HG02759 (cell line): ENCODE results near the gene SF3B2.

Experiments
- ATAC-seq: cut with Tn5 transposase; IDR thresholded peaks from one replicate; pipeline ENCODE4 v1.9.1; 2021; ENCODE audit warnings: mild to moderate bottlenecking, moderate library complexity; ENCODE audit not compliant: unreplicated experiment

Gene SF3B2

GRCh38 chr11:66048547-66049323 lies 3.4 kb upstream of the SF3B2 start, which contains the start of gene GAL3ST3:
Gene GAL3ST3 (minus strand): TSS chr11:66049161. CDS start chr11:66045415, 3,746 bp downstream.
- no peak for ATAC-seq

- no peak for ATAC-seq
These were observed 1.5 kb upstream of the SF3B2 start for GRCh38 chr11:66050581-66051231.

GRCh38 chr11:66051371-66051765 lies 796 bp upstream of the SF3B2 start:
- ATAC-seq: no peak

- ATAC-seq: no peak
These were observed 459 bp downstream of the SF3B2 start for GRCh38 chr11:66052664-66052982.

GRCh38 chr11:66055021-66055420 lies 2.9 kb downstream of the SF3B2 start:
- ATAC-seq: no peak

- ATAC-seq: no peak
These were observed 4.3 kb downstream of the SF3B2 start for GRCh38 chr11:66056501-66056900.

GRCh38 chr11:66059966-66060680 lies 8.0 kb downstream of the SF3B2 start:
- no peak for ATAC-seq

- no peak for ATAC-seq
These were observed 9.1 kb downstream of the SF3B2 start for GRCh38 chr11:66061268-66061667.

- no peak for ATAC-seq
These were observed 10.2 kb downstream of the SF3B2 start for GRCh38 chr11:66062408-66062807.

GRCh38 chr11:66063900-66064299 lies 11.7 kb downstream of the SF3B2 start:
- ATAC-seq: no peak

GRCh38 chr11:66064571-66064970 lies 12.4 kb downstream of the SF3B2 start:
- no peak for ATAC-seq

- ATAC-seq: no peak
These were observed 14.6 kb downstream of the SF3B2 start for GRCh38 chr11:66066751-66067150.

- no peak for ATAC-seq
These were observed 15.5 kb downstream of the SF3B2 start for GRCh38 chr11:66067640-66068039.

- ATAC-seq: no peak
These were observed 16.1 kb downstream of the SF3B2 start for GRCh38 chr11:66068154-66068821.

- peak; percentile 10 for ATAC-seq
These were observed 17.0 kb downstream of the SF3B2 start for GRCh38 chr11:66068923-66069714.

- ATAC-seq: peak; percentile 74
These were observed 17.8 kb downstream of the SF3B2 start, which contains the start of gene PACS1 for GRCh38 chr11:66069715-66070603. Gene PACS1 (plus strand): TSS chr11:66070272. CDS start chr11:66070487, 215 bp downstream.

GRCh38 chr11:66070604-66071380 lies 18.6 kb downstream of the SF3B2 start:
- peak; percentile 14 for ATAC-seq

- ATAC-seq: no peak
These were observed 19.2 kb downstream of the SF3B2 start for GRCh38 chr11:66071381-66071801.

- ATAC-seq: no peak
These were observed 19.9 kb downstream of the SF3B2 start for GRCh38 chr11:66072081-66072480.
